Right lobe of liver (tissue), 4 donors: ENCODE measurements around the gene SMU1.

Source experiments
- CTCF ChIP-seq, 4 donors: fragments of 200-600 bp in 3 of 4; fragments of 450-650 bp in 1 of 4; IDR thresholded peaks; one replicate each; pipeline versions ENCODE4 v1.5.1 to v1.8.0; 2016 to 2022; ENCODE audit warnings: antibody characterized with exemption in 4 of 4, mild to moderate bottlenecking in 2 of 4
- POLR2A ChIP-seq: fragments of 450-650 bp; IDR thresholded peaks from one replicate; pipeline ENCODE4 v1.6.1; 2017; ENCODE audit warnings: antibody characterized with exemption, mild to moderate bottlenecking
- donor health status: DM: no; HTN: no; CAD: no.
- donor health status: DM: no; HTN: no; CAD: no.
- donor health status: DM: no; HTN: yes; CAD: no.

GRCh38 chr9:33044162-33044673, 32.3 kb downstream of the SMU1 start:
- TF ChIP-seq CTCF (IDR thresholded peaks at IDR 0.05): no peak
- TF ChIP-seq POLR2A: no peak
